Stimulated activated CD4-positive, alpha-beta T cell treated with anti-CD3 and anti-CD28 coated beads, Interleukin-2, amount 100 ng/mL, for 24 hours (primary cell): ENCODE measurements around the gene OPTN.
A peak's percentile ranks its signal among the peaks of the same experiment; 100 is the strongest.
"Not testable (repeated sequence)": the region's sequence is repeated elsewhere in the genome, so short reads cannot be mapped to it uniquely, and the experiment has no call there.

Experiments
- DNase-seq, 2 donors: peaks; one replicate each; pipeline ENCODE4 v3.0.0-alpha.2; 2020

The OPTN gene

DNA sequence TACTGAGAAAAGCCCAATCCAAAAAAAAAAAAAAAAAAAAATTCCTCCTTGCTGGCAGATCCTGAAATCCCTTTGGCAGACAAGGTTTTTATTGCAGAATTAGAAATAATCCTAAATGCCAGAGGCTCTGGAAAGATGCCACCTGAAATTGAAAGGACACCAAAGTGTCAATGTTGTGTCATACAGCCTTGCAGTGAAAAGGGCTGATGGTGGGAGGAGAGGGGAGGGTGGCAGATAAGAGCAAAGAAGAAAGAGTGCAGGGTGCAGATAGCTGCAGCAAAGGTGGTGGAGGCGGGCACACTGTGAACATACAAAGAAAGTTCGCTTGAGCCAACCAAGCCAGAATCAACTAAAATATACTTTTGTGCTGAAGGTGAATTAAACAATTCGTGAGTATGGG lies 8.2 kb upstream of the OPTN start:
- DNase-seq = no peak

DNA sequence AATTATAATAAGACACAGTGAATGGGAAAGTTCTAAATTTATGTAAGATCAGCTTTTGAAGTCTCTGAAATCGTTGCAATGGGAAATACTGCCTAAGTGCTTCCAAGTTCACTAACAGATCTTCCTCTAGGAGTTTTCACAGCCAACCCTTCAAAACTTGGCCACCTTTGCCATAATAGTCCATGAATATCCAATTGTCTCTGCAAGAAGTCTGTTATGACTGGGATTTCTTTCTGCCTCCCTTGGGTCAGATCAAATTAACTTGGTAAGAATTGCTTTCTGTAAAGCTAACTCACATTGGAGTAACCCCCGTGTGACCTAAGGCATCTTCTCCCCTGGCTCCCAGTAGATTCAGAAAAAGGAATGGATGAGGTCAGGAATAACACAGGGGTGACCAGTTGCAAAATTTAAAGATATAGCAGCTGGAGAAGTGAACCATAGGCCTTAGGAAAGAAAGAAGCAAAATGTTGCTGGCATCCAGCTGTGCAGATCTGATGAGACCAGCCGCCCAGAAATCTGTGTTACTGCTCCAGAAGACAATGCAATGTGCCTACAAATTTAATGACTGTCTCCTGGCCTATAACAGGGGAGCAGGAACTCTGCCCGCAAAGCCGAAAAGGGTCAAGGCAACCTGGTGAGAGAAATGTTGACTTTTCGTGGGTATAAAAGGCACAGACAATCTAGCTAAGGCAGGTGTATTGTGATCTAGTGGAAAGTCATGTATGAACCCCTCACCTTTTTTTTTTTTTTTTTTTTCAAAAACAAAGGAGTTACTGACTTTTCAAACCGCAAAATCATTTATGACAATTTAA lies 7.5 kb upstream of the OPTN start:
- DNase-seq = no peak

DNA sequence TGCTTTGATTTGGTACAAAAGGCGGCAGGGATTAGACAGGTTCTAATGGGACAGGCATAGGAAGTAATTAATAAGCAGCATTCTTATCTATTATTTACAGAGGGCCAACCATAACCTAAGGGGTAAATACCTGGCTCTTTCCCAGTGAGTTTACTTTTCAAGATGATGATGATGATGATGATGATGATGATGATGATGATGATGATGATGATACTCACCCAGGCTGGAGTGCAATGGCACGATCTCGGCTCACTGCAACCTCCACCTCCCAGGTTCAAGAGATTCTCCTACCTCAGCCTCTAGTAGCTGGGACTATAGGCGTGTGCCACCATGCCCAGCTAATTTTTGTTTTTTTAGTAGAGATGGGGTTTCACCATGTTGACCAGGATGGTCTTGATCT lies 5.9 kb upstream of the OPTN start:
- not testable (repeated sequence) for DNase-seq

DNA sequence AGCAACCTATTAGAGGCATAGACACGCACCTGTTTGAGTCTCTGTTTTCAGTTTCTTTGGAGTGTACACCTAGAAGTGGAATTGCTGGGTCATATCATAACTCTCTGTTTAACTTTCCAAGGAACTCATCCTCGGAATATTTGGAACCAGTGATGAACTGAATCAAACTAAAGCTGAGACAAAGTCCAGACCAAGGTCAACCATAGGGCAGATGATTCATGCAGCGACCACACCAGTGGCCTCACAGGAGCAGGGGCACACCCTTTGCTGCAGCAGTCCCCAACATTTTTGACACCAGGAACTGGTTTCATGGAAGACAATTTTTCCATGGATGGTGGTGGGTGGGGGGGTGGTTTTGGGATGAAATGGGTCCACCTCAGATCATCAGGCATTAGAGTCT lies 4.9 kb upstream of the OPTN start:
- DNase-seq = no peak

DNA sequence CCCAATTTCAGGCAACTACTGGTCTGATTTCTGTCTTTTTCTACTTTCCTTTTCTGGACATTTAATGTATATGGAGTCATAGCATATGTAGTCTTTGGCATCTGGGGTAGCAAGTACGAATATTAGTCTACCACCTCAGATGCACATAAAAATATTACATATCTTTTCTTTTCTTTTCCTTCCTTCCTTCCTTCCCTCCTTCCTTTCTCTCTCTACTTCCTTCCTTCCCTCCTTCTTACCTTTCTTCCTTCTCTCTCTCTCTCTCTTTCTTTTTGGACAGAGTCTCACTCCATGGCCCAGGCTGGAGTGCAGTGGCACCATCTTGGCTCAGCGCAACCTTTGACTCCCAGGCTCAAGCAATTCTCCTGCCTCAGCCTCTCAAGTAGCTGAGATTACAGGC lies 4.0 kb upstream of the OPTN start:
- DNase-seq = no peak

DNA sequence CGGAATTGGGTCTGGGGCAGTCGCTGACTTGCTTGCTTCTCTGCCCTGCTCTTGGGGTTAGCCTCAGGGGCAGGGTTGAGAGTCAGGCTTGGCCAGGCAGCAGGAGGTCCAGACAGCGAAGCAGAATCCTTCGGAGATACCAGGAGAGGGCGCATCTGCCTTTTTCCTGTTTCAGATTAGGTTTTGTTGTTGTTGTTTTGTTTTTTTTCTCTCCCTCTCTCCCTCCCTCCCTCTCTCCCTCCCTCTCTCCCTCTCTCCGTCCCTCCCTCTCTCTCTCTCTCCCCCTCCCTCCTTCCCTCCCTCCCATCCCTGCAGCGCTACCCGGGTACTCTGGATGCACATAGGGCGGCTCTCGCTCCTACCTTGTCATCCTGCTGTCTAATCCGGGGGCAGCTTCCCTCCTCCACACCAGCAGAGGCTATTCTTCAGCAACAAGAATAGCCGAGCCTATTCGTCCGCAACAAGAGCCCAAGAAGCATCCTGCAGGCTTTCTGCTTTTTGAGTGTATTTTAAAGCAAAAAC lies 758 bp upstream of the OPTN start:
- DNase-seq = peak; percentile 40 to 54

DNA sequence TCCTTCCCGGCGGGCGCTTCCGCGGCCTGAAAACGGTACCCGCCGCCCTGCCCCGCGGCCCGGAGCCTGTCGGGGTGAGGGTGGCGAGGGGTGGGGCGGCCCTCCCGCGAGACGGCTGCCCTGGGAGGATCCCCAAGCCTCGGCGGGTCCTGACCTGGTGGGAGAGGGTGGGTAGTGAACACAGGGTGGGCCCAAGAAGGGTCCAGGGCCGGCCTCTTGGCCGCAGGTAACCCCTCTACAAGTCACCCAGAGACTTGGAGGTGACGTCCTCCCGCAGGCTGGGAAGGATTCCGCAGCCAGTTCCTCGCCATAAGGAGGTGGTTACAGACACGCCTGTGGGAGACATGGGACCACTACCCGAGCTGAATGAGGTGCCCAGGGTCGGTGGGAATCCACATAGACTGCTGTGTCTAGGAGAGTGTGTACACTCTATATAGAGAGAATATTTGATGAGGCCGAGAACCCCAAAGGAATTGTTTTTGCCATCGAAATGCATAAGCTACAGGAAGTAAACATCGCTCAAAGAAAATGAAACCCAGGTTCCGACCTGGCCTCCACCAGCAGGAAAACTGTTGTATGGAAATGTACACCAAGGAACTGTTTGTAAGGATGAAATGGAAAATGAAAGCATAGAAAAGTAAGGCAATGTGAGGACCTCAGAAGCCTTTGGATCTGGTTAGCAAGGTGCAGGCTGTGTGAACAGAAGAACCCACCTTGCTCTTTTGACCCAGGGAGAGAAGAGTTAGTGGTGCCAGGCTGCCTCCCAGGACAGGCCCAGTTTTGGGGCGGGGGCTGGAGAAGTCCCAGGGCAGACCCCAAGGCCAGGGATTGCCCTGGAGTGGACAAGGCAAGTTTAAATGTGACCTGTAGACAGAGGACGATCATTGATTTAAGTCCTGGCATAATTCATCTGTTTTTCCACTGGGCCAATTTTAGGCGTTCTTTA lies 659 bp downstream of the OPTN start:
- DNase-seq = peak; percentile 30 to 39

DNA sequence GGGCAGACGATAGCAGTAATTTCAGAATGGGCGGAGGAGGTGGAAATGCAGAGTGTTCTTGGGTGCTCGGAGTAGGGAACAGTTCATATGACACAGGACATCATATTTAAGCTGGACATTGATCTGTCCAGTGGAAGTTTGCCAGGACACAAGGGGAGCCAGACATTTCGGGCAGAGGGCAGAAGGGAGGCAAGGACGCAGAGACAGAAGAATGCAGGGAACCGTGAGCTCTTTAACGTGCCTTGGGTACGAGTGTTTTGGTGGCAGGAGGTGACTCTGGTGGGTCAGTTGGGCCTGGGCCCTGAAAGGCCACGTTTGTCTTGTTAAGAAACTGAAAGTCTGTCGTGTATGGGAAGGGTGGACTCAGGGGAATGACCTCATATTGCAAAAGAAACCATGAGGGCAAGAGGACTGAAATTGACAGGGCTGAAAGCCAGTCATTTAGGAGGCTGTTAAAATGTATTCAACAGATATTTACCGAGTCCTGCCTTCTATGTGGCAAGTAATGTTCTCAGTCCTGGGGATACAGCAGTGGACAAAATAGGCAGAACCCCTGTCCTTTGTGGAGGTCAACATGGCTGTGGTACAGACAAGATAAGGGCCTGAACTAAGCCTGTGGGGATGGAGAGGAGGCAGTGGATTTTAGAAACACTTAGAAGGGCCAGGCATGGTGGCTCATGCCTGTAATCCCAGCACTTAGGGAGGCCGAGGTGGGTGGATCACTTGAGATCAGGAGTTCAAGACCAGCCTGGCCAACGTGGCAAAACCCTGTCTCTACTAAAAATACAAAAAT lies 2.2 kb downstream of the OPTN start:
- DNase-seq = no peak

DNA sequence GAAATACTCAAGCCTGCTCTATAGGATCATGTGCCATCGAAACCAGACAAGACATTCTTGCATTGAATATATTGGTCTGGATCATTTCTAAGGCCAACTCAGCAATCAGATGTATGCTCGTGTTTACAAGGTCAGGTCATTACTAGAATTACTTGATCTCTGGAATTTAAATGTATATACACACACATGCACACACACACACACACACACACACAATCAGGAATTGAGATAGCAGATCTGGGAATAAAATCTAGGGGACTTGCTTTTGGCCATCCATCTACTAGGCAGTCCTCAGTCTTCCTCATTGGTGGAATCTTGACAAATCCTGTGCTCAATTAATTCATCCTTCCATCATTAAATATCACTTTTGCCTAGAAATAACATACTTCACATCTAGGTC lies 3.6 kb downstream of the OPTN start:
- no peak for DNase-seq

DNA sequence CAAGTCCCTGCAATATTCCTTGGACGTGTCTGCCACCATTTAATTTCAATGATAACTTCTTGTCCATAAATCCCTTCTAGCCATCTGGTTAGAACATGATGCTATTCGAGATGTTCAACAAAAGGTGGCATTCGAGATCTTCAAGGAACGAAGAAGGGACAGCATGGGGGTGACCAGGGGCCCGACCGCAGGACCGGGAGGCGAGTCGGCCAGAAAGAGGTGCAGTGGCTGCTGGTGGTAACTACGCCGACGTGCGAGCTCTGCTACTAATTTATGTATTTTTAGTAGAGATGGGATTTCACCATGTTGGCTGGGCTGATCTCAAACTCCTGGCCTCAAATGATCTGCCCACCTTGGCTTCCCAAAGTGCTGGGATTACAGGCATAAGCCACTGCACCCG lies 4.7 kb downstream of the OPTN start:
- DNase-seq = no peak

DNA sequence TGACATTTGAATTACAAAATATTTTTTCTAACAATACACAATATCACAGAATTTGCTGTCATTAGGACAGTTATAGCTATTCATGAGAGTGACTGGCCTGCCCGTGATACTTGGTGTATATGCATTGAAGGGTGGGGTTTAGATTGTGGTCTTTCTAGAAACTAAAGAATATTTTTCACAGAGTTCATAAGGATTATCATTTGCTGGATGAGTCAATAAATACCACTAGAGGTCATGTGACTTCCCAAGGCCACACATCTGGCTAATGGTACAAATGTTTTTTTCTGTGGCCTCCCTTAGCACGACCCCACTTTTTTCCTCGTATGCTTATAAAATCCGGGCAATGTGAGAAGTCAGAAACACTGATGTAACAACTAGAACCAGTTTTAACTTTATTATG lies 5.2 kb downstream of the OPTN start:
- DNase-seq = no peak

DNA sequence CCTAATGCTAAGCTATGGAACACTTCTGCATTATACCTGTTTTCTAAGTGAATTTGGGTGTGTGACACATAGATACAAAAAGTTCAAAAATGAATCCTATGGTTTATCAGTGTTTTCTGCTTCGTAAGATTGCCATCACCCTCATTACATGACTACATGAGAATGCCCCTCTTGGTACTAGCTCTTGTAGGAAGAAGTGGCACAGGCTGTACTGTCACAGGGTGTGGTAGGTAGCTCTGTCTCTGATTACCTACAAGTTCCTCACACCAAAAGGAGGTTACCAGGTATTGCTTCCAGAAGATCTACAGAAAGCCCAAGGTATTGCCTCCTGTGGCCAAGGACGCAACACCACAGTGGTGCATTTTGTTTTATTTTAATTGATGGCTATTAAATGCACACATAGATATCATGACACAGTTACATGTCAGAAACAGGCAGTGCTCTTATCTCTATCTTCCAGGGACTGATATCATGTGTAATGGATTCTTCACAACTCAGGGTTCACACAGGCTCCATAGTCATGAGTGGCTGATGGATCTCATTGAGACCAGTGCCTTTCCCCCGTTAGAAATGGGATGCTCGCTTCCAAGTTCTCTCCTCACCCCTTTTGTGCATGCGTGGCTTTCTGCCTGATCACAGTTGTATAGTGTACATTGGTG lies 6.6 kb downstream of the OPTN start:
- DNase-seq = no peak

DNA sequence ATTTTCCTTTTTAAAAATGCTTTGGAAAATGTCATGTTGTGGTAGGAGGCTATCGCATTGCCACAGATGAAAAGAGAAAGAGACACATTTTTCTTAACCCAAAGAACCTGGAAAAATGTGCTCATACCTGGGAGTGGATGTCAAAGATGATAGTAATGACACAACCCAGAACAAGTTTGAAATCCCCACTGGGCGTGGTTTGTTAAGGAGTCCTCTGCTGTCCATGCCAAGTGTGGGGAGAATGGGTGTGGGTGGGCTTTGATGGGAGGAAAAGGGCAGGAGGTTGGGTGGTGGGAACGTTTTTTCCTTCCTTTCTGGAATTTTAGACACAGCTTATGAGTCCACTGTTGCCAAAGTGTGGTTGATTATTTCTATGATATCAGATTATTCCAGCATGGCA lies 10.9 kb downstream of the OPTN start:
- DNase-seq = no peak

DNA sequence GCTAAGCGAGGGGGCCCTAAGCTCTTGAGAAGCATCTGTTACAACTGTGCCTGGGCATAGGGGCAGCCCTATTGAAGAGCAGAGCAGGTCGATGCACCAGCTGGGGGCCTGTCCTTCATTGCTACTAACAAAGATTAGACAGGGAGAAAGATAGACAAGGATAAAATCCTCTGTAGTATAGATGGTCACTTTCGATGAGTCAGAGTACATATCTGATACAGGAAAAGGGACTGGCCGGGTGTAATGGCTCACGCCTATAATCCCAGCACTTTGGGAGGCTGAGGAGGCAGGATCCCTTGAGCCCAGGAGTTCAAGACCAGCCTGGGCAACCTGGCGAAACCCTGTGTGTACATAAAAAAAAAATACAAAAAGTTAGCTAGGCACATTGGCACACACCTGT lies 13.6 kb downstream of the OPTN start:
- no peak for DNase-seq

DNA sequence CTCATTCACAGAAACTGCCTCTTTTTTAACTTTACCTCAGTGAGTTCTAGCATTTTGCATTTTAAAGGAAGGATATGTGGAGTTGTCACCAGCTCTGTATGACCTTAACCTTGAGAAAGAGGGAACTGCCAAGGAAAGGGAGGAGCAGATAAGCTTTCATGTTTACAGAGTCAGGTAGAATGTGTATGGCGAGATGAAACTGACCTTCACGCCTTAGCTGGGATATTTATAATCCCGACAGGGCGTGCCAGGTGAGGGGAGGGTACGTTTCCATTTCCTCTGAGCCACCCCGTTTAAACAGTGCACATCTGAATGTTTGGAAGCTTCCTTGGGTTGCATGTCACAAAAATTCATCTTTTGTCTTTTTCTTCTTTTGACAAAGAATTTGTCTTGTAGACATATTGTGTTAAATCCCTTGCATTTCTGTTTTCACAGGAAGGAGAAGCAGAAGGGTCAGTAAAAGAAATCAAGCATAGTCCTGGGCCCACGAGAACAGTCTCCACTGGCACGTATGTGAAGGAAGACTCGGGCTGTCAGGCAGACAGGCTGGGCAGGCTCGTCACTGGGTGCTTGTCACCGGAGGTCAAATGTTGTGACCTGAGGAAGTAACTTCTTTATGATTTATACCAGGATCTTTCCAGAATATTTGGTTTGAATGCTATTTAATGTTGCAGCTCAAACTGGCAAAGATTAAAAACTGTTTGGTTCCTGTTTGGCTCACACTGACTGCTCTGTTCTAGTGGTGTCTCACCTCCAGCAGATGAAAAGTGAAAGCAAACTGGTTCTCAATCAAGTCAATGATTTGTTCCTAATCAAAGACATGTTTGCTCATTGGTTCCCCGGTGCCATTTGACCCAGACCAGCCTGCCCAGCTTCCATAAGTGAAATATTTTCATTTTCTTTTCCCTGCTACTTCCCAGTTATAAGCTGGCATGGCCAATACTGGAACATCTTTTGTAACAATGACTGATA lies 16.2 kb downstream of the OPTN start:
- no peak for DNase-seq

DNA sequence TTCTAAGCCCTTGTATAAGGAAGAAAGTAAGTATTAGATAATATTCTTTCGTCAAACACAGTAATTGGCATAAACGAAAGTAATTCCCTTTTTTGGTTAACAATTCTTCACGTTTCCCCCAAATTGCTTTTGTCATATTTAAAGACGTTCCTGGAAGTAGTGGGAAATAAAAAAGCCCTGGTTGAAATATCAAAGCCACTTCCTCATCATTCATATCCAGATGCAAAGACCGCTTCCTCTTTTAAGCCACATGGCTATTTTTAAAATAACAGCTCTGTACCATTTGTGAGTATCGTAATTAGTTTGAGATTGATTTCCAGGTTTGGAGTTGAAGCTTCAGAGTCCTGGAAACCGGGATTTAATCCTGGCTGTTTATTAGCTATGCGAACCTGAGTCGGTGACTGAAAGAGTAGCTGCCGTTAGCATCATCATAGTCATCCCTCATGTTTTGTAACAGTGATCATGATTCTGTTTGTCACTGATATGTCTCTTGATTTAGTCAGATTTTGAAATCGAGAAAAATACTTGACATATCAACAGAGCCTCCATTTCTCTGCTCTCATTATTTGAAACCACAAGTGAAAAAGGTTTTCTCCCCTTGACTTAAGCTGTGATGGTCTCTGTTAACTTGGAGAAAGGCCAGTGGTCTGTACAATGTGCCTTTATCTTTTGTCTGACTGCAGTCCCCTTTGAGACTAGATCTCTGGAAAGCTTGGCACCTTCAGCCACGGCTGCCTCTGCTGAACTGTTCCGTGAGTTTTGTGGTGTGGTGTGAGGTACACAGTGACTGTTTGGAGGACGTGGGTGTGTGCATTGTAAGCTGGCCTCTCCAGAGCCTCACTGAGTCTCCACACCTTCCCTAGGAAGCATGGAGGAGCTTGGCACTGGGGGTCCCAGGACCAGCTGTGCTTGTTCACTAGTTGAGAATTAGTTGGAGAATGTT lies 18.1 kb downstream of the OPTN start:
- DNase-seq = no peak

DNA sequence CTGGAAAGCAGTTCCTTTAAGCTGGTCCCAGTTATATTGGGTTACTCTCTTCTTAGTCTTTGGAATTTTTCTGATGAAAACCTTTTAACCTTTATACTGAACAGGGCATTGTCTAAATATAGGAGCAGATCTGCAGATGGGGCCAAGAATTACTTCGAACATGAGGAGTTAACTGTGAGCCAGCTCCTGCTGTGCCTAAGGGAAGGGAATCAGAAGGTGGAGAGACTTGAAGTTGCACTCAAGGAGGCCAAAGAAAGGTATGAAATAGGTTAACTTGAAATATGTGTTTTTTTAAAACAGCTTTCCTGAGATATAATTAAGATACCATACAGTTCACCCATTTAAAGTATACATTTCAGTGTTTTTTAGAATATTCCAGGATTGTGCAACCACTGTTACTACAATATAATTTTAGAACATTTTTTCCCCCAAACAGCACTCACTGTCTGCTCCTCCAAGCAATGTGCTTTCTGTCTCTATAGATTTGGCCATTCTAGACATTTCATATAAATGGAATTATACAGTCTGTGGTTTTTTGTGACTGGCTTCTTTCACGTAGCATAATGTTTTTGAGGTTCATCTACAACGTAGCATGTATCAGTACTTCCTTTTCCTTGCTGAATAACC lies 18.9 kb downstream of the OPTN start:
- no peak for DNase-seq

DNA sequence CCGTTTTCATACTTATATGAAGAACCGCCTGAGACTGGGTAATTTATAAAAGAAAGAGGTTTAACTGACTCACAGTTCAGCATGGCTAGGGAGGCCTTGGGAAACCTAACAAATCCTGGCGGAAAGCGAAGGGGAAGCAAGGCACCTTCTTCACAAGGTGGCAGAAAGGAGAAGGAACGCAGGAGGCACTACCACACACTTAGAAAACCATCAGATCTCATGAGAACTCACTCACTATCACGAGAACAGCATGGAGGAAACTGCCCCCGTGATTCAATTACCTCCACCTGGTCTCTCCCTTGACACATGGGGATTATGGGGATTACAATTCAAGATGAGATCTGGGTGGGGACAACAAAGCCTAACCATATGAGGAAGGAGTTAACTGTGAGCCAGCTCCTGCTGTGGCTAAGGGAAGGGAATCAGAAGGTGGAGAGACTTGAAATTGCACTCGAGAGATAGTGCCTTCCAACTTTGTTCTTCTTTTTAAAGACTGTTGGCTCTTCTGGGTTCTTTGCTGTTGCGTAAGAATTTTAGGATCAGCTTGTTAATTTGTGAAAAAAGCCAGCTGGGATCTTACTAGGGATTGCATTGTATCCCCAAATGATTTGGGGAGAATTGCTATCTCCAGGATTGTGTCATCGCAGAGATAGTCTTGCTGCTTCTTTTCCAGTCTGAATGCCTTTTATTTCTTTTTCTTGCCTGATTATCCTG lies 21.0 kb downstream of the OPTN start:
- DNase-seq = no peak

DNA sequence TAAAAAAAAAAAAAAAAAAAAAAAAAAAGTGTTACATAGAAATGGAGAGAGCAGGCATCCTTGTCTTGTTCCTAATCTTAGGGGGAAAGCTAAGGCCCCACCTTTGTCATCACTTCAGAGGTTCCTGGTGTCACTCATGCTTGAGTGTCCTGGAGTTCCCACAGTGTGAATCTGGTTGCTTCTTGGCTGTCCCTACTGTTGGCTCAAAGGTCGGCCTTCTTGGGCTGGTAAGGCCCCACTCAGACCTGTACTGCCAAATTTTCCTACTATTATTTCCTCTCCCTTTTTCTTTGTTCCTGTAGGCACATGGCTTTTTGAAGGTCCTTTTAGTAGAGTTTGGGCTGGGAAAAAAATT lies 21.5 kb downstream of the OPTN start:
- DNase-seq = no peak
